Activated CD4-positive, alpha-beta T cell treated with anti-CD3 and anti-CD28 coated beads for 48 hours (primary cell): Measurements from ENCODE around the gene MYO1A.
A peak's percentile ranks its signal among the peaks of the same experiment; 100 is the strongest.

Experiments used
- DNase-seq: peaks from one replicate; pipeline ENCODE4 v3.0.0-alpha.2; 2020

The MYO1A gene

GRCh38 chr12:57049890-57050289, at the start of gene MYO1A:
MYO1A (minus strand) TSS chr12:57050129; CDS start chr12:57048323, 1,806 bp downstream.
- no peak for DNase-seq

- no peak for DNase-seq
These were observed 49.3 kb upstream of the MYO1A start for GRCh38 chr12:57099047-57099714.

DNA sequence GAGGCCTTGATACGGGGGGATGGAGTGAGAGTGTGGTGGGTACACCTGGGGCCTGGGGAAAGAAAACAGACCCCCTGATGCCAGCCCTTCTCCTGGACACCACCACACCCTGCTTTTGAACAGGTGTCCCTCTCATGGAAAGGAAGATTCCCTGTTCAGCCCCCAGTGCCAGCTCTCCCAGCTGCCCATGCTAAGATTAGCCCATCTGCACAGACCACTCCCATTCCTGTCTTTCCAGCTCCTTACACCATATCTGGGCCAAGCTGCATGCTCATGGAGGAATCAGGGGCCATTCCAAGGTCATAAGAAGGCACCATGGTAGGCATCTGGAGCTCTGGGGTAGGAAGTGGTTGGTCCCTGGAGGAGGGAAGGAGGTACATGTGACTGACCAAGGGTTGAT, 48.6 kb upstream of the MYO1A start:
- DNase-seq, result no peak

GRCh38 chr12:57097554-57097835, 47.6 kb upstream of the MYO1A start:
- no peak for DNase-seq

GRCh38 chr12:57096748-57097553, 47.0 kb upstream of the MYO1A start:
- DNase-seq, result no peak

GRCh38 chr12:57096099-57096572, 46.2 kb upstream of the MYO1A start:
- no peak for DNase-seq

GRCh38 chr12:57095440-57095839, 45.5 kb upstream of the MYO1A start:
- no peak for DNase-seq

GRCh38 chr12:57094208-57095160, 44.6 kb upstream of the MYO1A start:
- DNase-seq, result no peak

DNA sequence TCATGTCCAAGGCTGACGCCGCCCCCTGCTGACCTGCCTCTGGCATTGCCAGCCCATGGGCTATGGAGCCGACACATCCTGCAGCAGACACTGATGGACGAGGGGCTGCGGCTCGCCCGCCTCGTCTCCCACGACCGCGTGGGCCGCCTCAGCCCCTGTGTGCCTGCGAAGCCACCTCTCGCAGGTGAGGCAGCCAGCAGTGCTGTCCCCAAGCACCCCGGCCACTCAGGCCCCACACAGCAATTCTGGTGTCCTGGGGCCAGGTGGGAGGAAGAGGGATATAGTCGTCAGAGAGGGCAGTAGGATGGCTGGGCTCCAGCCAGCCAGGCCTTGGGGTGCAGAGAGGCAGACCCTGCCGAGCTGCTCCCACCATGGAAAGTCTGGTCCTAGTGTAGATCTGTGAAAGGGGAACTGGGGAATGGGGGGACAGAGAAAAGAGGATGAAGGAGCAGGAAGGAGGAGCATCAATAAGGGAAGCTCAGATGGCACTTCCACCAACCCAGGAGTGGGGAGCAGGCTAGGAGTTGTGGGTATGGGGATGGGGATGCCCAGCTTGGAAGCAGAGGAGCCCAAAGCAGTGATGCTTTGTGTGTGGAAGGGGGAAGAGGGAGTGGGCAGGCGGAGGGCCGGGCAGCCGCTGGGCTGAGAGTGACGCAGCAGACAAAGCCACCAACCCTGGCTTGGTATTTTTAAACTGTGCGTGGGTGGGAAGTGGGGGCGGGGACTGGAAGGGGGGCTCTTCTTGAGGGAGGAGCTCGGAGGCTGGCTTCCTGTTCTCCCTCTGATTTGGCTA, 43.7 kb upstream of the MYO1A start:
- peak; percentile 77 for DNase-seq

DNA sequence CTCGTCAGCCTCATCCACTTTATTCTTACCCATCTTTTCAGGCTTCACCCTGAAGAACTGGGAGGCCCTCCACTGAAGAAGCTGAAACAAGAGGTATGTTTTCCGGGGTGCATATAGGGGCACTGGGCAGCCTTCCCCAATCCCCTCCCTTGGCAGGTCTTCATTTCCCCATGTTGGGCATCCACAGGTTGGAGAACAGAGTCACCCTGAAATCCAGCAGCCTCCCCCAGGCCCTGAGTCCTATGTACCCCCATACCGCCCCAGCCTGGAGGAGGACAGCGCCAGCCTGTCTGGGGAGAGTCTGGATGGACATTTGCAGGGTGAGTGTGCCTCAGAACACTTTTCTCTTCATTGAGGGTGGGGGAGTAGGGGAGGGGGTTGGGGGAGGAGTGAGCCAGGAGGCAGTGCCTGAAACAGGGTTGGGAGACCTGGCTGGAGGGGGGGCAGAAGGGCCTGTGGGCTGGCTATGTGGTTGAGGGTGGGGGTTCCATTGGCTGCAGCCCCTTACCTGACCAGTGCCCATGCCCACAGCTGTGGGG, 43.0 kb upstream of the MYO1A start:
- no peak for DNase-seq

- DNase-seq, result no peak
These were observed 42.6 kb upstream of the MYO1A start for GRCh38 chr12:57092529-57092862.

- no peak for DNase-seq
These were observed 42.0 kb upstream of the MYO1A start for GRCh38 chr12:57091638-57092528.

GRCh38 chr12:57090924-57091637, 41.2 kb upstream of the MYO1A start:
- DNase-seq, result no peak

DNA sequence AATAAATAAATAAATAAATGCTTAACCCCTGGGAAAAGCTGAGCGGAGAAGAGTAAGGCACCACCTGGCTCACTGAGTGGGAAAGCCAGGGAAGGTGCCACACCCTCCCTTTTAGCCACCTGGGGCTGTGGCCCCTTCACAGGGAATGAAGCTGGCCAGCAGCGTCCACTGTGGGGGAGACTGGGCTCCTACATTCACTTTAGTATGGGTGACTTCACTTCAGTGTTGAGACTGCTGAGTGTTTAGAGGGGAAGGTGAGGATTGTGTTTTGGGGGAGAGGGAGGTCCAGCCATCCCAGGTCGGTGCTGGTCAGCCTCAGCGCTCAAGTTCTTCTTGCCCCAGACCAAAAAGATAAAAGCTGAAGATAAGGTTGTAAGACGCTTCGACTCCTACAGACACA, 40.6 kb upstream of the MYO1A start:
- no peak for DNase-seq

DNA sequence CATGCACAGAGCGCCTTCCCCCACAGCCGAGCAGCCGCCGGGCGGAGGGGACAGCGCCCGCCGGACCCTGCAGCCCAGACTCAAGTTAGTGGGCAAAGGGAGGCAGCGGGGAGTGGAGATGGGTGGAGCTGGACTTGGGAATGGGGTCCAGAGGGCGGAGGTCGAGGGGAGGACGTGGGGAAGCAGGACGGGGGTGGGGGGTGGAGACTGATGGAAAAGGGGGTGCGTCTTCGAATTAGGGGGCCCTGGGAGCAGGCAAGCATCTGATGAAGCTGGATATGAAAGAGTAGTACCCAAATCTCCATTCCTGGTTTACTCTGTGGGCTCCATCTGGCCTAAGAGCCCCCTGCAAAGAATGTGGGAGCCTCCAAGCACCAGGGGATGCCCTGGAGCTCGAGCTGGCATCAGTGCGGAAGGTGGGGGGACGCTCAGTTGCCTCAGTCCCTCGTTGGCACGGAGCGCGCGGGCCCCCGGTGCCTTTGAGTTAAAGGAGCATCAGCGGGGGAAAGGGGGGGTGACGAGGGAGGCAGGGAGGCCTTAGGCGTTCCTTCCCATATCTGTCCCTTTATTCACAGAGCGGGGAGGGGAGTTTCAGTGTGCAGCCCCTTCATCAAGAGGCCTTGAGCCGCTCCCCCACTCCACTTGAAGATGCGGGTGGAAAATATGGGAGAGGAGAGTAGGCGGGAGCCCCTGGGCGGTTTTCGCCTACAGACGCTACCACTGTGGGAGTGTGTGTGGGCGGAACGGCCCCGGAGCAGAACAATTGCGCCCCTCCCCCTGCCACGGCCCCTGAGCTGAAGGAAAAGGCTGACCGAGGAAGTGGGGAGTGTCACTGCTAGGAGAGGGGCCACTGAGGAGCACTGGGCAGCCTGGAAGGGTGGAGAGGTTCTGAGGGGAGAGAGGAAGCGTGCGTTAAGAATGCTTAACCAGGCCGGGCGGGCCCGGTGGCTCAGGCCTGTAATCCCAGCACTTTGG, 39.6 kb upstream of the MYO1A start:
- peak; percentile 68 for DNase-seq

GRCh38 chr12:57088354-57089270, 38.7 kb upstream of the MYO1A start, which contains the start of gene NAB2:
NAB2 (plus strand) TSS chr12:57089114; CDS start chr12:57089272, 158 bp downstream.
- peak; percentile 90 for DNase-seq

- peak; percentile 89 for DNase-seq
These were observed 37.9 kb upstream of the MYO1A start for GRCh38 chr12:57087691-57088353.
